ENCODE results near the gene LPCAT1. TPM values are rescaled to one million over a fixed set of nuclear protein-coding genes. Genes with fewer than 3 reads are reported as not detected.

The LPCAT1 gene
- total and polyA plus RNA-seq, 2 of the 4 experiments (the other 2 are of a cell fraction): 17.7 to 33.6 TPM

DNA sequence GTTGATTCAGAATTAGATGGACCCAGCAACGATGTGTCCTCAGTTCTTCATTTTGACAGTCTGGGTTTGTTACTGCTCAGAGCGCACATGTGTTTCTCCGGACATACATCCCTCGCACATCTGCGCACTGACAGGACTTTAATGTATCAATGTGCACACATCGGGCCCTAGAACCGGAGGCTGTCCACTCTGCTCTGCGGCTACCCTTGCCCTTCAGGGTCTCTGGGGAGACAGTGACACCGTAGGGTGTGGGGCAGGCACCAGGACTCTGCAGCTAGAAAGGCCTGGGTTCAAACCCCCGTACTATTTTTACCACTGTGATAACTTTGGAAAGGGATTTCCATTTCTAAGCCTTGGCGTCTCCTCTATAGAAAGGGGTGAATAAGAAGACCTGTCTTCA, 23.5 kb upstream of the LPCAT1 start:
- H3K9ac ChIP-seq (ENCODE audit: low read depth, low read length): no peak overlapping the region
- no peak overlapping the region for H3K4me2 ChIP-seq (ENCODE audit: low read depth, low read length)
- no peak overlapping the region for H2BK120ac ChIP-seq (ENCODE audit: low read depth, low read length)
- H3K4me3 ChIP-seq (ENCODE audit: insufficient read depth, low read depth, low read length): no peak overlapping the region
- intact Hi-C loops (cut with micrococcal nuclease): no loop called here
- no peaks in the 10 kb centered on the region; the same call in 1 of the 2 replicates for H4K20me1 ChIP-seq (ENCODE audit: insufficient read depth, low read length)
- no peak overlapping the region for H3K27ac ChIP-seq (ENCODE audit: insufficient read depth, low read length)
- ChIA-PET CTCF (no interaction called here), POLR2A (ENCODE audit: unreplicated experiment) (no interaction called here)
- no peaks in the 10 kb centered on the region for H3K4me1 ChIP-seq (ENCODE audit: control insufficient read depth, insufficient read depth, low read length)
- H4K8ac ChIP-seq (ENCODE audit: low read depth in 2 of 2, low read length in 2 of 2): no peak overlapping the region
- no peaks in the 10 kb centered on the region for H3K79me1 ChIP-seq (ENCODE audit: low read depth in 1 of 2, low read length in 2 of 2)
- H4K91ac ChIP-seq (ENCODE audit: insufficient read depth, low read depth, low read length): no peak overlapping the region
- no peak overlapping the region for H3K14ac ChIP-seq (replicated peaks; ENCODE audit: low read depth, low read length)
- WGBS, 2 experiments (ENCODE audit: extremely low coverage in 2 of 2, insufficient read length in 1 of 2): 83% methylated on average over 2 of the region's 11 CpGs; no CpG with 5 or more reads in 1 of the 2 experiments
- H3K18ac ChIP-seq (ENCODE audit: low read depth, low read length): no peak overlapping the region
- H3K23ac ChIP-seq (ENCODE audit: low read depth, low read length): no peak overlapping the region
- no peak overlapping the region for H2BK15ac ChIP-seq (ENCODE audit: low read depth, low read length)
- no peak overlapping the region for H3K56ac ChIP-seq (ENCODE audit: extremely low read depth, insufficient read depth, low read length)
- no peaks in the 10 kb centered on the region for H3K36me3 ChIP-seq (ENCODE audit: control insufficient read depth, insufficient read depth, low read length)
- no peak overlapping the region for H2BK5ac ChIP-seq (ENCODE audit: low read depth, low read length, poor library complexity, severe bottlenecking)
- no peak overlapping the region for H3K4ac ChIP-seq (ENCODE audit: low read depth, low read length)
- H3K9me3 ChIP-seq (ENCODE audit: control insufficient read depth, insufficient read depth, low read length): no peaks in the 10 kb centered on the region
- TF ChIP-seq RFX5 (IDR thresholded peaks at IDR 0.05; ENCODE audit: low read depth, low read length): no peak
- no peak for TF ChIP-seq RCOR1 (IDR thresholded peaks at IDR 0.05; ENCODE audit: insufficient replicate concordance, low read length)
- TF ChIP-seq MAFK (IDR thresholded peaks at IDR 0.05; ENCODE audit: low read depth, low read length): no peak
- ATAC-seq (ENCODE audit: low read depth) (no peak), DNase-seq (no peak)
- peaks cover 41% of the 10 kb centered on the region for H3K27me3 ChIP-seq (ENCODE audit: control insufficient read depth, insufficient read depth, low read length)
- H4K5ac ChIP-seq (ENCODE audit: low read depth, low read length): no peak overlapping the region
- no TSS peak for BruUV-seq (replicated peaks)
- in situ Hi-C loops (cut with MboI; ENCODE audit: low sequenced_read_pairs): no loop called here
- H3K9me1 ChIP-seq (ENCODE audit: insufficient read depth, low read length): peaks cover 10% of the 10 kb centered on the region; the same call in 1 of the 2 replicates
- dilution Hi-C loops (cut with HindIII; ENCODE audit: low sequenced_read_pairs, unreplicated experiment): no loop called here
- no peak overlapping the region for H2BK20ac ChIP-seq (ENCODE audit: low read depth, low read length)
- H2AK9ac ChIP-seq (replicated peaks; ENCODE audit: low read depth, low read length, poor library complexity): no peak overlapping the region
- H2AFZ ChIP-seq (replicated peaks; ENCODE audit: low read length, poor library complexity): no peak overlapping the region
- H2AK5ac ChIP-seq (ENCODE audit: low read depth, low read length): no peak overlapping the region

Measured in IMR-90 (cell line).